ENCODE data around the gene TCEAL2.
A peak's percentile ranks its signal among the peaks of the same experiment; 100 is the strongest.
"Not testable (repeated sequence)": the region's sequence is repeated elsewhere in the genome, so short reads cannot be mapped to it uniquely, and the experiment has no call there.

Gene TCEAL2

GRCh38 chrX:102125436-102125835 lies at the start of gene TCEAL2:
Gene TCEAL2 (plus strand): TSS chrX:102125679. CDS start chrX:102126831, 1,152 bp downstream.
- DNase-seq: peak in 1 of 2 experiments; percentile 9

- DNase-seq: no peak
Observed at GRCh38 chrX:102077426-102077825, 48.1 kb upstream of the TCEAL2 start.

GRCh38 chrX:102085706-102086105 lies 39.8 kb upstream of the TCEAL2 start:
- DNase-seq: no peak

- DNase-seq: no peak
Observed at GRCh38 chrX:102113367-102113766, 12.1 kb upstream of the TCEAL2 start.

- no peak for DNase-seq
Observed at GRCh38 chrX:102115748-102116147, 9.7 kb upstream of the TCEAL2 start.

GRCh38 chrX:102125014-102125413 lies 465 bp upstream of the TCEAL2 start:
- DNase-seq: not testable (repeated sequence)

GRCh38 chrX:102126080-102126818 lies 770 bp downstream of the TCEAL2 start:
- DNase-seq: not testable (repeated sequence)

GRCh38 chrX:102126863-102127262 lies 1.4 kb downstream of the TCEAL2 start:
- no peak for DNase-seq

GRCh38 chrX:102129473-102129872 lies 4.0 kb downstream of the TCEAL2 start:
- peak in 1 of 2 experiments; percentile 1 for DNase-seq

GRCh38 chrX:102138064-102138463 lies 12.6 kb downstream of the TCEAL2 start:
- DNase-seq: no peak

- DNase-seq: not testable (repeated sequence)
Observed at GRCh38 chrX:102140876-102141275, 15.4 kb downstream of the TCEAL2 start.

- not testable (repeated sequence) for DNase-seq
Observed at GRCh38 chrX:102141631-102142030, 16.2 kb downstream of the TCEAL2 start.

- peak in 1 of 2 experiments; percentile 33 for DNase-seq
Observed at GRCh38 chrX:102142274-102142673, 16.8 kb downstream of the TCEAL2 start, which contains the start of gene TCEAL6. Gene TCEAL6 (minus strand): TSS chrX:102142481.

- peak in 1 of 2 experiments; percentile 13 for DNase-seq
Observed at GRCh38 chrX:102154218-102154860, 28.9 kb downstream of the TCEAL2 start.

GRCh38 chrX:102154900-102155805 lies 29.7 kb downstream of the TCEAL2 start:
- no peak for DNase-seq

GRCh38 chrX:102155806-102156179 lies 30.3 kb downstream of the TCEAL2 start, which contains the start of gene BEX5:
Gene BEX5 (minus strand): TSS chrX:102155977. CDS start chrX:102154265, 1,712 bp downstream.
- peak; percentile 35 to 53 for DNase-seq
